SU-DHL-6 (cell line): ENCODE data around the gene SIAE.

Experiments used
- CTCF ChIP-seq: fragments of 200-600 bp; sonication (generic); IDR thresholded peaks from one replicate; pipeline ENCODE4 v1.5.1; 2017; ENCODE audit warnings: antibody characterized with exemption, mild to moderate bottlenecking, low read length, moderate library complexity; ENCODE audit not compliant: insufficient read depth, poor library complexity, severe bottlenecking
- EZH2phosphoT487 ChIP-seq: fragments of 200-600 bp; sonication (generic), shearing (Covaris generic); conservative IDR thresholded peaks from 2 replicates; pipeline ENCODE4 v1.6.1; 2018; ENCODE audit warnings: mild to moderate bottlenecking, antibody characterized with exemption, low read length, moderate library complexity, mixed read lengths

- TF ChIP-seq CTCF (no peak), EZH2phosphoT487 (no peak)
Measured at GRCh38 chr11:124608147-124608546, 65.4 kb downstream of the SIAE start.
